ENCODE results near the gene GAL3ST3.

GRCh38 chr11:66026017-66026529, 22.9 kb downstream of the GAL3ST3 start, which contains the start of gene CATSPER1:
- TF ChIP-seq, protein P1, sequence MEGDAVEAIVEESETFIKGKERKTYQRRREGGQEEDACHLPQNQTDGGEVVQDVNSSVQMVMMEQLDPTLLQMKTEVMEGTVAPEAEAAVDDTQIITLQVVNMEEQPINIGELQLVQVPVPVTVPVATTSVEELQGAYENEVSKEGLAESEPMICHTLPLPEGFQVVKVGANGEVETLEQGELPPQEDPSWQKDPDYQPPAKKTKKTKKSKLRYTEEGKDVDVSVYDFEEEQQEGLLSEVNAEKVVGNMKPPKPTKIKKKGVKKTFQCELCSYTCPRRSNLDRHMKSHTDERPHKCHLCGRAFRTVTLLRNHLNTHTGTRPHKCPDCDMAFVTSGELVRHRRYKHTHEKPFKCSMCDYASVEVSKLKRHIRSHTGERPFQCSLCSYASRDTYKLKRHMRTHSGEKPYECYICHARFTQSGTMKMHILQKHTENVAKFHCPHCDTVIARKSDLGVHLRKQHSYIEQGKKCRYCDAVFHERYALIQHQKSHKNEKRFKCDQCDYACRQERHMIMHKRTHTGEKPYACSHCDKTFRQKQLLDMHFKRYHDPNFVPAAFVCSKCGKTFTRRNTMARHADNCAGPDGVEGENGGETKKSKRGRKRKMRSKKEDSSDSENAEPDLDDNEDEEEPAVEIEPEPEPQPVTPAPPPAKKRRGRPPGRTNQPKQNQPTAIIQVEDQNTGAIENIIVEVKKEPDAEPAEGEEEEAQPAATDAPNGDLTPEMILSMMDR (conservative IDR thresholded peaks at IDR 0.05) = no peak
- TF ChIP-seq ZFX (IDR thresholded peaks at IDR 0.05) = no peak
